ENCODE measurements around the gene ERN1. TPM values are rescaled to one million over a fixed set of nuclear protein-coding genes. Genes with fewer than 3 reads are reported as not detected.
"Not testable (repeated sequence)": the region's sequence is repeated elsewhere in the genome, so short reads cannot be mapped to it uniquely, and the experiment has no call there.

Gene ERN1
- total RNA-seq, 1 experiment from 2014 or later, result 3.8 TPM

GRCh38 chr17:64022611-64023063, 107.3 kb downstream of the ERN1 start:
- in situ Hi-C loops (cut with HindIII; ENCODE audit: low sequenced_read_pairs), result no loop called here
- DNase-seq (ENCODE audit: low spot score), result no peak

- in situ Hi-C loops (cut with HindIII; ENCODE audit: low sequenced_read_pairs), result no loop called here
- DNase-seq (ENCODE audit: low spot score), result no peak
These were observed 109.7 kb downstream of the ERN1 start, which contains the start of gene ICAM2 for GRCh38 chr17:64020056-64020766. ICAM2 (minus strand) TSS chr17:64020633; CDS start chr17:64006691, 13,942 bp downstream.

DNA sequence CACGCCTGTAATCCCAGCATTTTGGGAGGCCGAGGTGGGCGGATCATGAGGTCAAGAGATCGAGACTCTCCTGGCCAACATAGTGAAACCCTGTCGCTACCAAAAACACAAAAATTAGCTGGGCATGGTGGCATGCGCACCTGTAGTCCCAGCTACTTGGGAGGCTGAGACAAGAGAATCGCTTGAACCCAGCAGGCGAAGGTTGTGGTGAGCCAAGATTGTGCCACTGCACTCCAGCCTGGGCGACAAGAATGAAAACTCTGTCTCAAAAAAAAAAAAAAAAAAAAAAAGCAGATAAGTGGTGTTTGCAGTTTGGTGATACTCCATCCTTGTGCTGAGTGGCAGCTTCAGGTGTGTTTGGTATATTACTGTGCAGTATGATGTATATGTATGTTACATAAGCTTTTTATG, 110.4 kb downstream of the ERN1 start:
- in situ Hi-C loops (cut with HindIII; ENCODE audit: low sequenced_read_pairs); DNase-seq (ENCODE audit: low spot score): not testable (repeated sequence)

GRCh38 chr17:64017381-64017980, 112.5 kb downstream of the ERN1 start:
- in situ Hi-C loops (cut with HindIII; ENCODE audit: low sequenced_read_pairs), result no loop called here
- DNase-seq (ENCODE audit: low spot score), result no peak

GRCh38 chr17:64016974-64017373, 113.0 kb downstream of the ERN1 start:
- in situ Hi-C loops (cut with HindIII; ENCODE audit: low sequenced_read_pairs), result no loop called here
- DNase-seq (ENCODE audit: low spot score), result no peak

- DNase-seq (ENCODE audit: low spot score), result no peak
- in situ Hi-C loops (cut with HindIII; ENCODE audit: low sequenced_read_pairs), result no loop called here
These were observed 113.6 kb downstream of the ERN1 start for GRCh38 chr17:64016231-64016784.

- in situ Hi-C loops (cut with HindIII; ENCODE audit: low sequenced_read_pairs), result no loop called here
- no peak for DNase-seq (ENCODE audit: low spot score)
These were observed 114.5 kb downstream of the ERN1 start for GRCh38 chr17:64015447-64015846.

GRCh38 chr17:64009571-64010402, 120.2 kb downstream of the ERN1 start:
- in situ Hi-C loops (cut with HindIII; ENCODE audit: low sequenced_read_pairs), result no loop called here
- DNase-seq (ENCODE audit: low spot score), result no peak

- DNase-seq (ENCODE audit: low spot score), result no peak
- in situ Hi-C loops (cut with HindIII; ENCODE audit: low sequenced_read_pairs), result no loop called here
These were observed 121.1 kb downstream of the ERN1 start for GRCh38 chr17:64008830-64009229.

GRCh38 chr17:64008346-64008745, 121.6 kb downstream of the ERN1 start:
- in situ Hi-C loops (cut with HindIII; ENCODE audit: low sequenced_read_pairs), result no loop called here

DNA sequence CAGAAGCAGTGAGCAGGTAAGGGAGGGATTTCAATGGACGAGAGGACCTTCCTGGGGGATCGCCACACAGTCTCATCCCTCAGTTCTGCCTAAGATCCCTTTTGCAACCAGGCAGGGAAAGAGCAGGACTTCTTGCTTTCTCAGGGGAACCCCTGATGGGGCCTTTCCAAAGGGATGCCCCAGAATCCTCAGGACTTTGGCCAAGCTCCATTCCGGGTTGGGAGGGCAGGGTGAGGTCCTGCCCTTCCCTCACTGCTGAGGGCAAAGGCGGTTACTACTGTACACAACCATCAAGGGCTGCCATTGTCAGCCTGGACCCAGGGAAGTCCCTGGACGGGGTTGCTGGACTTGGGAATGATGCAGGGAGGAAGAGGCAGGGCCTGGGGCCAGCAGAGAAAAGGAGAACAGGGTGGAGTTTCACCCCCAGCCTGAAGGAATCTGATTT, 122.1 kb downstream of the ERN1 start:
- in situ Hi-C loops (cut with HindIII; ENCODE audit: low sequenced_read_pairs), result no loop called here
- no peak for DNase-seq (ENCODE audit: low spot score)

More at GRCh38 chr17:64008346-64008745, 121.6 kb downstream of the ERN1 start:
- DNase-seq (ENCODE audit: low spot score), result no peak

- in situ Hi-C loops (cut with HindIII; ENCODE audit: low sequenced_read_pairs); DNase-seq (ENCODE audit: low spot score): not testable (repeated sequence)
These were observed 122.7 kb downstream of the ERN1 start for GRCh38 chr17:64007089-64007837.

DNA sequence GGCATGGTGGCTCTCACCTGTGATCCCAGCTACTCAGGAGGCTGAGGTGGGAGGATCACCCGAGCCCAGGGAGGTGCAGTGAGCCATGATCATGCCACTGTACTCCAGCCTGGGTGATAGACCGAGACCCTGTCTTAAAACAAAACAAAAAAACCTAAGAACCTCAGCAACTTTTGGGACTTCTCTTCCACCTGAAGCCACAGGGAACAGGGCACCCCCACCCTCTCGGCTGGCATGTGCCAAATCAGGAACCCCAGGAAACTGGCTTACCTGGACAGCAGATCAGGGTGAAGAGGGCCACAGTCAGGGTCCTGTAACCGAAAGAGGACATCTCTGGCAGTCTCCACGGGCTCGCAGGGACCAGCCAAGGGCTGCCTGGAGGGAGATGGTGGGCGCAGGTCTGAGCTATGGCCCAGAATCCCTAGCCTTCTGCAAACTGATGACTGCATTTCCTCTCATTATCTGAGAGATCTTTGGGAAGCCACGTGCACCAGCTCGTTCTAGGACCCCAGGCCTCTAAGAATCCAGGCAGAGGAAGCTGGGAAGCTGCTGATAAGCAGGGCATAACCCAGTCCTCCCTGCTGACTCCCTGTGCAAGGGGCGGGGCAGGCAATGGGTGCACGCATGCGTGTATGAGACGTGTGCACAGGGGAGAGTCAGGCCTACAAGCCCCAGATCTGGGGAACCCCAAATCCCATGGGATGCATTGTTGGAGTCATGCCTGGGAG, 123.4 kb downstream of the ERN1 start:
- in situ Hi-C loops (cut with HindIII; ENCODE audit: low sequenced_read_pairs), result no loop called here
- no peak for DNase-seq (ENCODE audit: low spot score)

- in situ Hi-C loops (cut with HindIII; ENCODE audit: low sequenced_read_pairs), result no loop called here
- DNase-seq (ENCODE audit: low spot score), result no peak
These were observed 124.2 kb downstream of the ERN1 start for GRCh38 chr17:64005734-64006167.

DNA sequence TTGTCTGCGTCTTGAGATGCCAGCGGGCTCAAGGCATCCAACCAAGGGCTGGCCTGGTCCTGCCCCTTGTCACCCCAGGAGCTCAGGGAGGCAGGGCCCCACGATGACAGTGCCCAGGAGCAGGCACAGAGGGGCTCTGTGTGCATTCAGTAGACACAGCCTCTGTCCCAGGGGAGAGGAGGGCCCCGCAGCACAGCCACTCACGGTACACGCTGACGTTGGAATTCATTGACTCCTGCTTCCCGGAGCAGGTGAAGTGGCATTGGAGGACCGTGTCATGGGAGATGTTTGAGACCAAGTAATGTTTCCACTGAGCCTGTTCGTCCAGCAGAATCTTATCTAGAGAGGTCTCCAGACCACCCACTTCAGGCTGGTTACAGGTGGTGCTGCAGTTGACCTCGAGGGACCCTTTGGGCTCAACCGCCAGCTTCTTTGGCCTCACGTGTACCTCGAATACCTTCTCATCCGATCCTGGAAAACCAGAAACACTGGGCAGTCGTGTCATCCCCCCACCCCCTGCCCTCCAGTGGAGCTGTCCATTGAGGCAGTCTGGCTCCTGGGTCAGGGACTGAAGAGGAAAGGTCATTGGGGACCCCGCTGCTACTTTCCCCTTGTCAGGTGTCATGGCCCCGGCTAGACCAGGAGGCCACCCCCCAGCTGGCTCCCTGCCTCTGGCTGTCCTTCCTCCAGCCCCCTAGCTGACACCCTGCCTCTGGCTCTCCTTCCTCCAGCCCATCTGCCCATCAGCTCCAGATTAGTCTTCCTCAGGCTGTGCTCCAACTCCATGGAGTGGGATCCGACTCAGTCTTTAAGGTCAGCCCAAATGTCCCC, 124.8 kb downstream of the ERN1 start:
- in situ Hi-C loops (cut with HindIII; ENCODE audit: low sequenced_read_pairs), result no loop called here
- DNase-seq (ENCODE audit: low spot score), result no peak

DNA sequence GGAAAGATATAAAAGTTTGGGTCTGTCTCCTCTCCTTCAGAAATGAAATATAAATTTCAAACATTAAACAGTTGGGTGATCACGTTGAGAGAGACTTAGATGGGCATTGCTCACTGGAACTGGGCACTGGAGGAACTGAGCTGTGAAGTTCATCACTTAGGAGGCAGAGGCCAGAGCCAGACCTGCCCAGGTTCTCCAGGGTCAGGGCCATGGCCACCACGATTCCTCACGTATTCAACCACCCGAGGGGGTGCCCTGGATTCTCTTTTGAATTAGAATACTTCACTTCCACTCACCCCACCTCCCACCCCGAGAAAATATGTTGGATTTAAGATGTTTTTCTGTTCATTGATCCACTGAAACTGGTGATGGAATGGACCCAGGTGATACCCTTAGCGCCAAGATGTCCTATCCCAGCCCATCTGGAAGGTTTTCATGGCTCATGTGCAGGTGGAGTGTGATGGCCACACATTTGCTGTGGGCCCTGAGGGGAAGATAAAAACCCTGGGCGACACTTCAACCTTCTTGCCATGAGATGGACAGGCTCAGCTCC, 125.7 kb downstream of the ERN1 start:
- in situ Hi-C loops (cut with HindIII; ENCODE audit: low sequenced_read_pairs), result no loop called here
- DNase-seq (ENCODE audit: low spot score), result no peak

GRCh38 chr17:64003526-64004121, 126.3 kb downstream of the ERN1 start:
- in situ Hi-C loops (cut with HindIII; ENCODE audit: low sequenced_read_pairs), result no loop called here
- no peak for DNase-seq (ENCODE audit: low spot score)

Measured in G401 (cell line).